ENCODE results near the gene PPTC7.
"Not testable (repeated sequence)": the region's sequence is repeated elsewhere in the genome, so short reads cannot be mapped to it uniquely, and the experiment has no call there.

Gene PPTC7, protein sequence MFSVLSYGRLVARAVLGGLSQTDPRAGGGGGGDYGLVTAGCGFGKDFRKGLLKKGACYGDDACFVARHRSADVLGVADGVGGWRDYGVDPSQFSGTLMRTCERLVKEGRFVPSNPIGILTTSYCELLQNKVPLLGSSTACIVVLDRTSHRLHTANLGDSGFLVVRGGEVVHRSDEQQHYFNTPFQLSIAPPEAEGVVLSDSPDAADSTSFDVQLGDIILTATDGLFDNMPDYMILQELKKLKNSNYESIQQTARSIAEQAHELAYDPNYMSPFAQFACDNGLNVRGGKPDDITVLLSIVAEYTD

DNA sequence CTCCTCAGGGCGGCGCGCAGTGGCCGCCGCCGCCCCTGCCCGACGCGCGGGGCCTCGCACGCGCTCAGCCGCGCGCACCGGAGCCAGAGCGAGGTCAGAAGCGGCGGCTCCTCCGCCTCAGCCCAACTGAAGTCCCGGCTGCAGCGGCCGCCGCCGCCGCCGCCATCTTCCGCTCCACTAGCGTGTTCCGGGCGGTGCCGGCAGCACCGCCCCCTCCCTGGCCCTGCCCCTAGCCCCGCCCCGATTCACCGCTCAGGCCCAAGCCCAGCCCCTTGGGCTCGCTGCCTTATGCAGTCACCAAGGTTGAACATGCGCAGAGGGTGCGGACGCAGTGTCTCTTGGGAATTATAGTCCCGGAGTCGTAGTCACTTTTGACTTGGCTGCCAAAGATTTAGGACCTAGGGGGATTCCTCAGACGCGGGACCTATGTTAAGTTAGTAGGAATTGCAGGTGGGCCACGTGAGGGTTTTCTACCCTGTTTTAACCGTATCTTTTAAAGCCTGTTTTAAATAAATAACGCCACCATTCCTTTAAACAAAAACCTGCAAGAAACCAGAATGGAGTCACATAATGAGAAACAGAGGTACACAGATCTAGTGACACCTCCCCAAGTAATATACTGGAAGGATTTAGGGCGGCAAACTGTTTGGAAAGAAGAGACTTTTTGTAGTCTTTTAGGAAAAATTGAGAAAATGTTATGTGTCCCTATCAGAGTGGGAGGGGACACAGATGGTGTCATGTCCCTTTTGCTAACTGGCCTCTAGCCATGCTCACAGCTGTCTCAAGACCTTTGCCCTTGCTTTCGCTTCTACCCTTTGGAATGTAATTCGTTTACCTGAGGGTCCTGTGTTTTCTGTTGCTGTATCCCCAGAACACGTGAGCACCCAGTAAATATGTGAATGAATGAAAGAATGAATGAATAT is at the start of gene PPTC7:
Gene PPTC7, minus strand, starts transcription at position 182 of the 923 bp plus-strand sequence. CDS start 287 bp downstream, outside the sequence.
- DNase-seq (ENCODE audit: low spot score) = peak; percentile 97

DNA sequence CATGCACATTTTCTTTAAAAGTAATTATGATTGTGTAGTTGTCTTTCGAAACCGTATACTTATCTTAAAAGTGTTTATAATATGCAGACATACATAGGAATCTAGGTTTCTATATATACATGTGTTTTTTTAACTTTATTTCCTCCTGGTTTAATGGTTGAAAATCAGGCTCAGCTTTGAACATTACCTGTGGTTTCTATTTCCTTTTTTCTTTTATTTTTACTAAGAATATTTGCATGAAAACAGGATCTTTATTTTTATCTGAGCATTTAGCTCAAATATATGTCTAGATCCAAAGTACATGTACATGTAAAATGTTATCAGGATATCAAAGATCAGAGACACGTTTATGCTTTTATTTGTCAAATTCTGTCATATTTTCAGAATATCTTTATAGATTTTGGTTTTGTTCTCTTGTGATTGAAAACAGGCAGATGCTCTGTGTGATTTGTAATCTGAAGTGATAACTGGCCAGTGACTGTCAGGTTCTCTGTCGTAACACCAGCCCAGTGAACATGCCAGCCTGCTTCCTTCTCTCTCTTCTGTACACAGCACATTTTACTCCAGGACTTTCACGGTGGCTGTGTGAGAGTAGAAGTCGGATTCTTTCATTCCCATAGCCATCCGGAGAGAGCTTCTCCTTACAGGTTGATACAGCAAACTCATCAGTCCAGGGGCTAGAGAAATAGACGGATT is 44.5 kb upstream of the PPTC7 start:
- DNase-seq (ENCODE audit: low spot score) = no peak

DNA sequence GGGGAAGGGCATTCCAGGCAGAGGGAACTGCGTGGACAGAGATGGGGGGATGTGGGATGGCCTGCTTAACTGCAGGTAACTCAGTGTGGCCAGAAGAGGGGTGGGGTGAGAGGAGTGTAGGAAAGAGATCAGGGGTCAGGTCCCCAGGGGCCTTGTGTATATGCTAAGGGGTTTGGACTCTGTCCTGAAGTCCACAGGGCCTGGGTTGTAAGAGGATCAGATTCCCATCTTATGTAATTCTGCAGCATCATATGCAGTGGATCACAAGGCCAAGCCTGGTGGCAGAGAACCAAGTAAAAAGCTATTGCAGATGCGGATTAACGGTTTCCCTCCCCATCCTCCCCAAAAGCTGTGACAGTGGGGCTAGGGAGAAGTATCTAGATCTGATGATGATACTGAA is 39.5 kb upstream of the PPTC7 start:
- no peak for DNase-seq (ENCODE audit: low spot score)

DNA sequence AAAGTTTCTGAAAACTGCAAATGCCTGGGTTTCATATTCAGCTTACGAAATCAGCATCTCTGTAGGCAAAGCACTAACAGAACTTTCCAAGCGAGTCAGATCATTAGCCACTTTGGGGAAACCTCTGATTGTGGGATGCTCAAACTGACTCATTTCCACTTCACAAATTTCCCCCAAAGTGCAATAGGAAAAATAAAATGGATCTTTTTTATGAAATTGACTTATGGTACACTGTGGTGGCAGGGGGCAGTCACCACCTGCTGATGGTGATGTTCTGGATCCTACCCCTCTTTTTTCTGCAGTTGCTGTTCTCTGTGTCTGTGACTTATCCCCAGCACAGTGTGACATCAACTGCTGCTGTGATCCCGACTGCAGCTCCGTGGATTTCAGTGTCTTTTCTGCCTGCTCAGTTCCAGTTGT is 36.4 kb upstream of the PPTC7 start:
- DNase-seq (ENCODE audit: low spot score) = no peak

DNA sequence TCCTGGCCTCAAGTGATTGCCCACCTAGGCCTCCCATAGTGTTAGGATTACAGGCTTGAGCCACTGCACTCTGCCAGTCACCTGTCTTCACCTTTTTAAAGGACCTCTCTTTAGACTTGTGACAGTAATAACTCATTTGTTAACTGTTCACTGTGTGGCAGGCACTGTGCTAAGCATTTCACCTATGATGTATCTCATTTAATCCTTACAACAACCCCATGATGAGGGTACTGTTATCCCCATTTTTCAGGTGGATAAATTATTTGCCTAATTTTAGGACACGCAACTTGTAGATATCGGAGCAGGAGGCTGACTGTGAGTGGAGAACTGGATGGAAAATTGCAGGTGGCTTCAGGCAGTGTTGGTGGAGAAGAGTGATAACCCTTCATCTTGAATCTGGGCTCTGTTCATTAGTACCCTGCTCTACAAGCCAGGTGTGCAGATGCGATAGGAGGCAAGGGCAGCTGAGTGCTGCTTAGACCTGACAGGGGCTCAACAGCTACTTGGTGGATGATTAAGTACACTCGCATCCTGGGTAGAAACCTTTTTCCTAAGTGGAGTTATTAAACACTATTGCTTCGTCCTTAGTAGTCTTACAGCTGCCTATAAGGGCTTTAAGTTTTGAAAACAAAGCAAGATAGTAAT is 33.5 kb upstream of the PPTC7 start:
- DNase-seq (ENCODE audit: low spot score) = no peak

DNA sequence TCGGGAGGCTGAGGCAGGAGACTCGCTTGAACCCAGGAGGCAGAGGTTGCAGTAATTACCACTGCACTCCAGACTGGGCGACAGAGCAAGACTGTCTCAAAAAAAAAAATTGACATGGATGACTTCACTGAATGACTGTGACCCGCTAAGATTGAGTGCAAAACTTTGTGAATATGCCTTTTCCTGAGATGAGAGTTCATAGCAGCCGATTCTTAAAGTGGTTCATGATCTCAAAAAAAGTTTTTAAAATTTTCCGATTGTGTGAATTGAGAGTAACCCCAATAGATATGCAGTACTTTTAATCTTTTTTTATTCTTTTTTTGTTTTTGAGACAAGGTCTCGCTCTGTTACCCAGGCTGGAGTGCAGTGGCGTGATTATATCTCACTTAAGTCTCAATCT is 32.1 kb upstream of the PPTC7 start:
- no peak for DNase-seq (ENCODE audit: low spot score)

DNA sequence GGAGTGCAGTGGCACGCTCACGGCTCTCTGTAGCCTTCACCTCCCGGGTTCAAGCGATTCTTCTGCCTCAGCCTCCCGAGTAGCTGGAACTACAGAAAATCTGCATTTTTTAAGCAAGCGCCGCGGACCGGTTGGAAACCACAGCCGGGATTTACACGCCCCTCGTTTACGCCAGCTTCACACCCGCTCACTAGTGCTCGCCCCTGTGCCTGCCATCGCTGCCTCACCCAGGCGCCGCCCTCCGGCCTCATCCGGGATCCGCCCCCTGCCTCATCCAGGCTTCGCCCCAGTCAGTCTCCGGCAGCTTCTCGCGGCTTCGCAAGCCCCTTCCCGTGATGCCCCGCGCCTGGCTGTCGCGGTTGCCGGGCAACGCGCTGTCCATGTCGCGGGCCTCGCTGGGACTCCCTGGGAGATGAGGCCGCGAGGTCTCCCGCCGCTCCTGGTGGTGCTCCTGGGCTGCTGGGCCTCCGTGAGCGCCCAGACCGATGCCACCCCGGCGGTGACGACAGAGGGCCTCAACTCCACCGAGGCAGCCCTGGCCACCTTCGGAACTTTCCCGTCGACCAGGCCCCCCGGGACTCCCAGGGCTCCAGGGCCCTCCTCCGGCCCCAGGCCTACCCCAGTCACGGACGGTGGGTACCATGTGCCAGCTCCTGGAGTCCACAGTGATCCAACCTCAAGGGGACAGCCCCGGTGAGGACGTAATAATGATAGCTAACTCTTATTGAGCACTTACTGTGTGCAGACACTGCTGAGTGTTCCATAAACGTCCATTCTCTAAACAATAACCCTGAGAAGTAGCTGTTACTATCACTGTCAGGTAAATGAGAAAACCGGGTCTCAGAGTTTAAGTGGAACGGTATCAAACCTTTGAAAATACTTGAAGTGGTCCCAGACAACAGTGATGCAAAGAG is 30.9 kb upstream of the PPTC7 start, which contains the start of gene TCTN1:
Gene TCTN1, plus strand, starts transcription at position 359 of the 914 bp plus-strand sequence. Its CDS starts 54 bp downstream, at position 413.
- DNase-seq (ENCODE audit: low spot score) = peak; percentile 93

DNA sequence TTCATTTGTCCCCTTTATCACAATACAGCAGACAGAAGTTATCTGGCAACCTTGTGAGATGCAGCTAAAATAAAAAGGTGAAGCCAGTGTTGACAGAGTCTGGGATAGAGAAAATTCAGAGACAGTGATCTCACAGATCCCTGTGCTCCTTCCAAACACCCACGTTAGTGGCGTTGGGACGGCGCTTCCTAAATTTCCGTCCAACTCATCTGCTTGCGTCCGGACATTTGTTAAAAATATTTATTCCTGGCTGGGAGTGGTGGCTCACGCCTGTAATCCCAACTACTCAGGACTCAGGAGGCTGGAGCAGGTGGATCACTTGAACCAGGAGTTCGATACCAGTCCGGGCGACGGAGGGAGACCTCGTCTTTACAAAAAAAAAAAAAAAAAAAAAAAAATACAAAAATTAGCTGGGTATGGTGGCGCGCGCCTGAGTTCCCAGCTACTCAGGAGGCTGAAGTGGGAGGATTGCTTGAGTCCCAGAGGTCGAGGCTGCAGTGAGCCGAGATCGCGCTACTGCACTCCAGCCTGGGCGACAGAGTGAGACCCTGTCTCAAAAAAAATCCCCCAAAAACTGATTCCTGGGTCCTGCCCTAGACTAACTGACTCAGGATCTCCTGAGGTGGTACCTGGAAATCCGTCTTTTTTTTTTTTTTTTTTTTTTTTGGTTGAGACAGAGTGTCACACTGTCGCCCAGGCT is 30.1 kb upstream of the PPTC7 start:
- no peak for DNase-seq (ENCODE audit: low spot score)

DNA sequence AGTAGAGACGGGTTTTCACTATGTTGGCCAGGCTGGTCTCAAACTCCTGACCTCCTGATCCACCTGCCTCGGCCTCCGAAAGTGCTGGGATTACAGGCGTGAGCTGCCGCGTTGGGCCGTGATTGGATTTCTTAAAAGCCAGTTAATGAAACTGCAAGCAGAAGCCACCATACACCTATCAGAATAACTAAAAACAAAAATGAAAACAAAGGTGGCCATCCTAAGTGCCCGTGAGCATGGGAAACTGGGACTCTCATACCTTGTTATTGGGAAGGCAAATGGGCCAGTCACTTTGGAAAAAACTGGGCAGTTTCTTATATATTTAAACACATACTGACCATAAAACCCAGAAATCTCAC is 23.1 kb upstream of the PPTC7 start:
- no peak for DNase-seq (ENCODE audit: low spot score)

DNA sequence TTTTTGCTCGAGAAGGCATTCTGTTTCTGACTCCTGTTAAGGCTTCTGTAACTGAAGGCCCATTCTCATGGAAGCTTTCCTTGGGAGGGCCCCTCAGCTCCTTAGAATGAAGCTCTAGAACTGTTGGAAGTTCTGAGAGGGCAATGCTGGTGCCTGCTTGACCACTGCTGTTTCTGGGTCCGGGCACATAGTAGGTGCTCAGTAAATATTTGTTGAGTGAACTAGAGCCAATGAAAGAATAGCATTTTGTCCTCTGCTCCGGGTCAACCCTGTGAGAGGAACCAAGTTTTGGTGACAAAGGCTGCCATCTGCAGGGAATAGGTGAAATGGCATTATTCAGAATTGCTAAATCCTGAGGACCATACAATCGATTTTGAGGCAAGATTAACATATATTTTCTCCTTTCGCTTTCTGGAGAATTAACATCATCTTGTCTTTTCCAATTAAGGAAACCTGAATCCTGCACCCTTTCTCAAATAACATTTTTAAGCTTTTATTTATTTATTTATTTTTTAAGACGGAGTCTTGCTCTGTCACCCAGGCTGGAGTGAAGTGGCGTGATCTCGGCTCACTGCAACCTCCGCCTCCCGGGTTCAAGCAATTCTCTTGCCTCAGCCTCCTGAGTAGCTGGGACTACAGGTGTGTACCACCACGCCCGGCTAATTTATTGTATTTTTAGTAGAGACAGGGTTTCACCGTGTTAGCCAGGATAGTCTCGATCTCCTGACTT is 19.1 kb upstream of the PPTC7 start:
- DNase-seq (ENCODE audit: low spot score) = peak; percentile 64

DNA sequence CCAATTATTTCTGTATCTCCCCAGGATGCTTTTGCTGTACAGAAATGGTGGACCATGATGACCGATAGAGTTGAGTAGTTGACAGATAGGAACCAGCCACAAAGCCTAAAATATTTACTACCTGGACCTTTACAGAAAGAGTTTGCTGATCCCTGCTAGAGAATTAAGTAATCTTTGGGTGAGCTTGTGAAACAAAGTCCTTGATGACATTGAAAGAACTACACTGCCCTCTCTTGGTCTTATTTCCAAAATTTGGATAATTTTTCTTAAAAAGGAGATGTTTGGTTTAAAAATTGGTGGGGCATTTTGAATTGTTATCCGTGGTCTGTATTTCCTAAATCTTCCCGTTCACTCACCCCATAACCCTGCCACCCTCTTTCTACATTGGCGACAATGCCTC is 17.1 kb upstream of the PPTC7 start:
- DNase-seq (ENCODE audit: low spot score) = peak; percentile 55

DNA sequence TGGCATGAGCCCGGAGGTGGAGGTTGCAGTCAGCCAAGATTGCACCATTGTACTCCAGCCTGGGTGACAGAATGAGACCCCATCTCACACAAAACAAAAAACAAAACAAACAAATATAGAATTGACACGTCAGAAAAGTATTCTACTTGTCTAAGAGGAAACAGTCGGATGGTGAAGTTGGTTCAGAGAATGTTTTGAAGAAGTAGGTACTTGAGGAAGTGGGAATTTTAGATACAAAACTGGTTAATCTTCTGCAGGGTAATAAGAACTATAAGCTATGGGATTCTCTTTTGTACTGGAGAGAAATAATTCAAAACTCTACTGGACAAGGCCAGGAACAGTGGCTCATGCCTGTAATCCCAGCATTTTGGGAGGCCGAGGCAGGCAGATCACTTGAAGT is 16.2 kb upstream of the PPTC7 start:
- no peak for DNase-seq (ENCODE audit: low spot score)

DNA sequence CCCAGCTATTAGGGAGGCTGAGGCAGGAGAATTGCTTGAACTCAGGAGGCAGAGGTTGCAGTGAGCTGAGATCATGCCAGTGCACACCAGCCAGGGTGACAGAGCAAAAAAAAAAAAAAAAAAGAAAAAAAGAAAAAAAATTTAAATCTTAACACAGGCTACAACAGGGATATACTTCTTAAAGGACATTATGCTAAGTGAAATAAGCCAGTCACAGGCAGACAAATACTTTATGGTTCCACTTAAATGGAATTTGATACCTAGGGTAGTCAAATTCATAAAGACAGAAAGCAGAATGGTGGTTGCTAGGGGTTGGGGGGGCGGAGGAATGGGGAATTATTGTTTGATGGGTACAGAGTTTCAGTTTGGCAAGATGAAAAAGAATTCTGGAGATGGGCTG is 14.8 kb upstream of the PPTC7 start:
- no peak for DNase-seq (ENCODE audit: low spot score)

DNA sequence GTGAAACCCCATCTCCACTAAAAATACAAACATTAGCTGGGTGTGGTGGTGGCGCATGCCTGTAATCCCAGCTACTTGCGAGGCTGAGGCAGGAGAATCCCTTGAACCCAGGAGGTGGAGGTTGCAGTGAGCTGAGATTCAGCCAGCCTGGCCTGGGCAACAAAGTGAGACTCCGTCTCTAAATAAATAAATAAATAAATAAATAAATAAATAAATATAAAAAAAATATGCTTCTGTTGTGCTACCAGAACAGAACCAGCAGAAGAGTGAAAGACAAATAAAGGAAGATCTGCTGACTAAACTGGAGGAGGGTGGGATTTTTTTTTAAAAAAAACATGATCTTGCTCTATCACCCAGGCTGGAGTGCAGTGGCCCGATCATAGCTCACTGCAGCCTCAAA is 9.8 kb upstream of the PPTC7 start:
- not testable (repeated sequence) for DNase-seq (ENCODE audit: low spot score)

DNA sequence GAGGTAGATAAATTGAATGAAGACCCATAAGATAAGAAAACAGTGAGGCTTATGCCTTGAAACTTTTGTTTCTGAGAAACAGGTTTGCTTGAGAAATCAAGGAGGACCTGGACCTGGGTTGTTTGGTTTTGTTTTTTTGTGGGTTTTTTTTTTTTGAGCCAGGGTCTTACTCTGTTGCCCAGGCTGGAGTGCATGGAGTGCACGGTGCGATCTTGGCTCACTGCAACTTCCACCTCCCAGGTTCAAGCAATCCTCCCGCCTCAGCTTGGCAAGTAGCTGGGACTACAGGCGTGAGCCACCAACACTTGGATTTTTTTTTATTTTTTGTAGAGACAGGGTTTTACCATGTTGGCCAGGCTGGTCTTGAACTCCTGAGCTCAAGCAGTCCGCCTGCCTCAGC is 9.0 kb upstream of the PPTC7 start:
- no peak for DNase-seq (ENCODE audit: low spot score)

DNA sequence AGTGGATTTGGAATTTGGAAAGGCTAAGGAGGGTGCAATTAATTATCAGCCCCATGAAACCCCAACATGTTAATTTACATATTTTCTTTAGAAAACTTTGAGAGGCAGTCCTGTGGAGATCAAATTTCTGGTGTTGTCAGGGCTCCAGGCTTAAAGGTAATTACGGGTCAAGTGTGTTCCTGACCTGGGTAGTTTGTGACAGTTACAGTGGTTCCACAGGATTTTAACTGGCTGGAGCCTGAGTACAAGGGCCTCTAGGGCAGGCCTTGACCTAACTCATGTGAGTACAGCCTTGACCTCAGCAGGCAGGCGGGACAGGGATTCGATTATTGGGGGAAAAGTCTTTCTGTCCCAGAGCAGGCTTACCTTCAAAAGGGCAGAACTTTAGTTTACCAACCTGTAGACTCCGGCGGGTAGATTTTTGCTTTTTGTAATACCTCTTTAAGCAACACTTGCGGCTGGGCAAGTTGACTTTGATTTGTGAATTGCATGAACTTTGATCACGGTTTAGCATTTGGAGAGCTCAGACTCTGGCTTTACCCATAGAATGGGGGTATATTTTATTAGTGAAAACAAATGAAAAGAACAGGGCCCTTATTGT is 8.4 kb upstream of the PPTC7 start:
- no peak for DNase-seq (ENCODE audit: low spot score)

DNA sequence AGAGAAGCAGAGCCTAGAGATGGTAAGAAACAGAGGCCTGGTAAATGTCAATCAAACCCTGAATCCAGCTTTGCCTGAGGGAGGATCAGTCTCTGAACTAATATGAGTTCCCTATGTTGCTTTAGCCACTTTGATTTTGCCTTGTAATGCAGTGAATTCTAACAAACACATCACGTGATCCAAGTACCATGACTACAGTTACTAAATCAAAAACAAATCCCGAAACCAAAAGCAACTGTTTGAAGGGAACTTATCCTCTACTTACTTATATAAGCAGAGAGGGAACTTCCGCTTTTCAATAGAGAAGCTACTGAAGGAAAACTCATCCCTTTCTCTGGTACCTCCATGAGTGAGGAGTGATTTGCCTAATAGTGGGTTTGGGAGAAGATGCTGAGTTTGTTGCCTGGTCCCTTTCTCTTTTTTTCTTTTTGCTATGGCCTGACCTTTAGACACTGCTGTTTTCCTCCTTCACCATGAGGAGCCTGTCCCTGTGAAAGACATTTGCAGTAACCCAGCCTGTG is 7.7 kb upstream of the PPTC7 start:
- DNase-seq (ENCODE audit: low spot score) = peak; percentile 54

DNA sequence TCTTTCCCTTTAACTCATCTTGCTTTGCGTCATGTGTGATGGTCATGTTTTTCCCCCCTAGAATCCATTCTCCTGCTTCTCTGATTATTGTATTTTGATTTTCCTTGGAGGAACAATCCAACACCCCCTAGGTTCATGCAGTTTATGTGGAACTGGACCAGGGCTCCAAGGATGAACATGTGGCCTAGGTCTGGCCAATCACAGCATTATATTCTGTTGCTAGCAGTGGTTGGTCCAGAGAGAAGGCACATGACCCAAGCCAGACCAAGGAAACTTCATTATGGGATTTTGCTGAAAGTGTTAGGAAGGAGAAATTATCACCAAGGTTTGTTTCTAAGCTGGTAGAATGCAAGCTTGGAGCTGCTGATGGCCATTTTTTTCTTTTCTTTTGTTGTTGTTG is 6.9 kb upstream of the PPTC7 start:
- no peak for DNase-seq (ENCODE audit: low spot score)

DNA sequence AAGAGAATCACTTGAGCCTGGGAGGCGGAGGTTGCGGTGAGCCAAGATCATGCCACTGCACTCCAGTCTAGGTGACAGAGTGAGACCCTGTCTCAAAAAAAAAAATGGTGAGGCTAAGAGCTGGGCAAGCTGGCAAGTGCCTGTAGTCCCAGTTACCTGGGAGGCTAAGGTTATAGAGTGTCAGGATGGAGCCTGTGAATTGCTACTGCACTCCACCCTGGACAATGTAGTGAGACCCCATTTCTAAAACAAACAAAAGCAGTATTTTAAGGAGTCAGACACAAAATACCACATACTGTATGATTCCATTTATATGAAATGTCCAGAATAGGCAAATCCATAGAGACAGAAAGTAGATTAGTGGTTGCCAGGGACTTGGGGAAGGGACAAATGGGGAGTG is 4.0 kb upstream of the PPTC7 start:
- DNase-seq (ENCODE audit: low spot score) = not testable (repeated sequence)
